Activated naive CD4-positive, alpha-beta T cell treated with anti-CD3 and anti-CD28 coated beads, Interleukin-2, amount 10 ng/mL, durations not matched to agents 7 days and 5 days (primary cell): Measurements from ENCODE around the gene CELF5.

Source experiments
- CTCF ChIA-PET: fragments of 350-600 bp; sonication (Branson Sonifier 250); formaldehyde crosslinking; loops from one replicate; lab custom pipeline; 2021; ENCODE audit warnings: antibody characterized with exemption; lab: Charles Lee
- DNase-seq: peaks from one replicate; pipeline ENCODE4 v3.0.0-alpha.2; 2020
- H3K27ac Mint-ChIP-seq: one replicate; pipeline ENCODE4 v1.8.0; 2021; ENCODE audit warnings: mild to moderate bottlenecking, moderate library complexity, mixed read lengths
- H3K27me3 Mint-ChIP-seq: one replicate; pipeline ENCODE4 v1.8.0; 2021; ENCODE audit warnings: mild to moderate bottlenecking, mixed read lengths
- H3K36me3 Mint-ChIP-seq: one replicate; pipeline ENCODE4 v1.8.0; 2021; ENCODE audit warnings: mixed read lengths
- H3K4me1 Mint-ChIP-seq: one replicate; pipeline ENCODE4 v1.8.0; 2021; ENCODE audit warnings: mixed read lengths
- H3K4me3 Mint-ChIP-seq: one replicate; pipeline ENCODE4 v1.8.0; 2021; ENCODE audit warnings: mild to moderate bottlenecking, moderate library complexity, mixed read lengths
- H3K9me3 Mint-ChIP-seq: one replicate; pipeline ENCODE4 v1.8.0; 2021; ENCODE audit warnings: mixed read lengths

The CELF5 gene

GRCh38 chr19:3224346-3225168 lies at the start of gene CELF5:
TSS of gene CELF5 (plus strand) at chr19:3224661. CDS start at chr19:3224740, 79 bp downstream.
- H3K36me3 Mint-ChIP-seq = no peaks in the 10 kb centered on the region
- no peaks in the 10 kb centered on the region for H3K9me3 Mint-ChIP-seq
- H3K27ac Mint-ChIP-seq = no peak within 1 kb of the TSS
- CTCF ChIA-PET = interaction anchor here (0.8 to 1.3 kb wide), 3 partner anchors 17 to 80 kb away, joined by 3 read pairs; no protein-coding TSS in a partner anchor
- no peaks in the 10 kb centered on the region for H3K4me1 Mint-ChIP-seq
- DNase-seq = peak; percentile 71
- no peak within 1 kb of the TSS for H3K4me3 Mint-ChIP-seq
- H3K27me3 Mint-ChIP-seq = peaks cover 10% of the 10 kb centered on the region

- no peak for DNase-seq
- Mint-ChIP-seq H3K9me3 (no peaks in the 10 kb centered on the region), H3K27ac (peak overlapping the region; percentile 94), H3K4me1 (peaks cover 33% of the 10 kb centered on the region), H3K36me3 (peaks cover 27% of the 10 kb centered on the region), H3K27me3 (peaks cover 3% of the 10 kb centered on the region), H3K4me3 (peak overlapping the region; percentile 13)
- CTCF ChIA-PET = interaction anchor here (0.9 kb wide), 1 partner anchor 225 kb away, joined by 3 read pairs; no protein-coding TSS in a partner anchor
Measured at GRCh38 chr19:3175781-3176714, 48.4 kb upstream of the CELF5 start.

- DNase-seq = peak; percentile 80
- peaks cover 32% of the 10 kb centered on the region for H3K36me3 Mint-ChIP-seq
- peak overlapping the region; percentile 72 for H3K4me3 Mint-ChIP-seq
- H3K4me1 Mint-ChIP-seq = peaks cover 25% of the 10 kb centered on the region
- CTCF ChIA-PET = no interaction called here
- H3K27ac Mint-ChIP-seq = peak overlapping the region; percentile 94
- H3K27me3 Mint-ChIP-seq = peaks cover 3% of the 10 kb centered on the region
- H3K9me3 Mint-ChIP-seq = no peaks in the 10 kb centered on the region
Measured at GRCh38 chr19:3176715-3177501, 47.6 kb upstream of the CELF5 start.

- Mint-ChIP-seq H3K4me1 (peaks cover 29% of the 10 kb centered on the region), H3K9me3 (no peaks in the 10 kb centered on the region), H3K27ac (peak within 1 kb of the TSS; percentile 97), H3K27me3 (peaks cover 3% of the 10 kb centered on the region), H3K4me3 (peak within 1 kb of the TSS; percentile 100), H3K36me3 (peaks cover 38% of the 10 kb centered on the region)
- CTCF ChIA-PET = interaction anchor here (1.7 kb wide), 1 partner anchor 74 kb away, joined by 4 read pairs; no protein-coding TSS in a partner anchor
- DNase-seq = peak; percentile 86
Measured at GRCh38 chr19:3178377-3178972, 46.0 kb upstream of the CELF5 start, which contains the start of gene S1PR4. TSS of gene S1PR4 (plus strand) at chr19:3178769. CDS start at chr19:3178793, 24 bp downstream.

- Mint-ChIP-seq H3K27me3 (peaks cover 3% of the 10 kb centered on the region), H3K9me3 (no peaks in the 10 kb centered on the region), H3K36me3 (peaks cover 44% of the 10 kb centered on the region), H3K4me1 (peaks cover 35% of the 10 kb centered on the region), H3K27ac (peak overlapping the region; percentile 97), H3K4me3 (peak overlapping the region; percentile 100)
- DNase-seq = peak; percentile 55
- CTCF ChIA-PET = interaction anchor here (1.7 kb wide), 1 partner anchor 75 kb away, joined by 4 read pairs; no protein-coding TSS in a partner anchor
Measured at GRCh38 chr19:3178973-3179738, 45.3 kb upstream of the CELF5 start.

GRCh38 chr19:3179739-3180293 lies 44.6 kb upstream of the CELF5 start:
- peak overlapping the region; percentile 97 for H3K27ac Mint-ChIP-seq
- peak; percentile 51 for DNase-seq
- H3K36me3 Mint-ChIP-seq = peaks cover 50% of the 10 kb centered on the region
- peaks cover 42% of the 10 kb centered on the region for H3K4me1 Mint-ChIP-seq
- no peaks in the 10 kb centered on the region for H3K9me3 Mint-ChIP-seq
- H3K27me3 Mint-ChIP-seq = peaks cover 3% of the 10 kb centered on the region
- CTCF ChIA-PET = interaction anchor here (1.7 kb wide), 1 partner anchor 75 kb away, joined by 4 read pairs; no protein-coding TSS in a partner anchor
- peak overlapping the region; percentile 100 for H3K4me3 Mint-ChIP-seq

- Mint-ChIP-seq H3K27ac (peak overlapping the region; percentile 95), H3K9me3 (no peaks in the 10 kb centered on the region), H3K4me3 (peak overlapping the region; percentile 90), H3K27me3 (peaks cover 4% of the 10 kb centered on the region), H3K36me3 (peaks cover 51% of the 10 kb centered on the region), H3K4me1 (peaks cover 53% of the 10 kb centered on the region)
- DNase-seq = peak; percentile 38
- CTCF ChIA-PET = interaction anchor here (1.3 to 1.5 kb wide), 2 partner anchors 75 to 234 kb away, joined by 3 to 4 read pairs; no protein-coding TSS in a partner anchor
Measured at GRCh38 chr19:3183721-3184641, 40.5 kb upstream of the CELF5 start.

GRCh38 chr19:3184847-3185460 lies 39.5 kb upstream of the CELF5 start:
- H3K4me3 Mint-ChIP-seq = peak overlapping the region; percentile 90
- peaks cover 4% of the 10 kb centered on the region for H3K27me3 Mint-ChIP-seq
- CTCF ChIA-PET = interaction anchor here (1.3 to 1.5 kb wide), 2 partner anchors 76 to 235 kb away, joined by 3 to 4 read pairs; no protein-coding TSS in a partner anchor
- H3K27ac Mint-ChIP-seq = peak overlapping the region; percentile 95
- H3K4me1 Mint-ChIP-seq = peaks cover 57% of the 10 kb centered on the region
- H3K9me3 Mint-ChIP-seq = no peaks in the 10 kb centered on the region
- peak; percentile 83 for DNase-seq
- H3K36me3 Mint-ChIP-seq = peaks cover 41% of the 10 kb centered on the region

GRCh38 chr19:3185461-3186159 lies 38.9 kb upstream of the CELF5 start, which contains the start of gene NCLN:
TSS of gene NCLN (plus strand) at chr19:3185930. CDS start at chr19:3186031, 101 bp downstream.
- peak within 1 kb of the TSS; percentile 95 for H3K27ac Mint-ChIP-seq
- peaks cover 57% of the 10 kb centered on the region for H3K4me1 Mint-ChIP-seq
- peaks cover 4% of the 10 kb centered on the region for H3K27me3 Mint-ChIP-seq
- H3K9me3 Mint-ChIP-seq = no peaks in the 10 kb centered on the region
- peaks cover 35% of the 10 kb centered on the region for H3K36me3 Mint-ChIP-seq
- CTCF ChIA-PET = no interaction called here
- peak within 1 kb of the TSS; percentile 90 for H3K4me3 Mint-ChIP-seq
- peak; percentile 93 for DNase-seq

- peak overlapping the region; percentile 90 for H3K4me3 Mint-ChIP-seq
- H3K27ac Mint-ChIP-seq = peak overlapping the region; percentile 85
- DNase-seq = peak; percentile 47
- peaks cover 4% of the 10 kb centered on the region for H3K27me3 Mint-ChIP-seq
- CTCF ChIA-PET = no interaction called here
- H3K36me3 Mint-ChIP-seq = peaks cover 32% of the 10 kb centered on the region
- H3K9me3 Mint-ChIP-seq = no peaks in the 10 kb centered on the region
- peaks cover 60% of the 10 kb centered on the region for H3K4me1 Mint-ChIP-seq
Measured at GRCh38 chr19:3186160-3186688, 38.2 kb upstream of the CELF5 start.
